ENCODE results near the gene GOLM1.

DNA sequence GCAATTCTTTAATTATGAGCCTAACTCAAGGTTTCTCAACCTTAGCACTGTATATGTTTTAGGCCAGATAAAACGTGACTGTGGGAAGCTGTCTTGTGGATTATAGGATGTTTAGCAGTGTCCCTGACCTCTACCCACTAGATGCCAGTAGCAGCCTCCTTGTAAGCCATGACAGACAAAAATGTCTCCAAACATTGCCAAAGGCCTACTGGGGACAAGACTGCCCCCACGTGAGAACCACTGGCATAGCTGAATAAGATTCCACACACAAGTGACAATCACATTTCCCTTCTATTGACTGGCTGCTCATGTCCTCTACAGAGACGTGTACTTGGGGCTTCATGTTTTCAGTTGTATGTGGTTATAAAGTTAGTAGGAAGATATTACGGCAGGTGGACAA, 55.4 kb downstream of the GOLM1 start:
- TF ChIP-seq SUZ12 (IDR thresholded peaks at IDR 0.05; ENCODE audit: extremely low read depth, insufficient read depth, insufficient read length) (no peak), ZNF274 (IDR thresholded peaks at IDR 0.05; ENCODE audit: low read depth, low read length) (no peak)
